HT1080 (cell line): ENCODE results near the gene SETD7. TPM values are rescaled to one million over a fixed set of nuclear protein-coding genes. Genes with fewer than 3 reads are reported as not detected.

Experiments
- total RNA-seq: library from RNA; depleted of rRNA; stranded (reverse); fragments of >200 nt; shearing (Covaris generic); gene quantifications from 2 replicates; pipeline ENCODE4 v1.2.3, GENCODE V29; 2014; rRNA removed

The SETD7 gene
- total RNA-seq, 1 experiment from 2014 or later, result 45.2 TPM

Other genes starting within 250 kb of the SETD7 start
- gene RAB33B, start 102.1 kb downstream of the SETD7 start, total RNA-seq, result 3.5 and 5.6 TPM in 2 replicates
- gene MGST2, start 109.6 kb upstream of the SETD7 start, total RNA-seq, result 0.68 TPM in 1 of 2 replicates, not detected in the other